ENCODE measurements around the gene INHBB. TPM values are rescaled to one million over a fixed set of nuclear protein-coding genes. Genes with fewer than 3 reads are reported as not detected.

INHBB gene
- total and polyA plus RNA-seq, 9 of the 15 experiments (the other 6 are each of a cell fraction or from before 2014, with no cell fraction given), result not detected

DNA sequence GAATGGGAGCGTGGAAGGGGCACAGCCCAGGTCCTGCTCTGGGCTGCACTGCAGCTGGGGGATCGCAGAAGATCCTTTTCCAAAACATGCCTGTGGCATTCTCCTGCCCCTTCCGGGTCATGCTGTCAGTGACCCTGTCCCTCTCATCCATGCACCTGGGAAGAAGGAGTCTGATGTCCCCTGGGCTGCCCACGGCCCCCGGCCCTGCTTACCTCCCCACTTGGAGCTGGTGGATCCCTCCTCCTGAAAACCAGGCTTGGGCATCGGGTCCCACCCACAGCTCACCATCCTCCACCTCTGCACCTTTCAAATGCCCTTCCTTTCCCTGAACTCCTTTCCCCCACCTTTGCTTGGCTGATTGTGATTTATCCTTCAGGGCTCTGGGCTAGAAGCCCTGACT is 11.8 kb downstream of the INHBB start (continued):
- TF ChIP-seq NRF1 (conservative IDR thresholded peaks at IDR 0.05 in 1 of 2, IDR thresholded peaks at IDR 0.05 in 1 of 2) (no peak), RBM14 (IDR thresholded peaks at IDR 0.05; ENCODE audit: borderline replicate concordance, insufficient read depth, low read depth, low read length) (no peak), LEF1 (IDR thresholded peaks at IDR 0.05) (no peak), ZNF639 (CRISPR knock-in tag; conservative IDR thresholded peaks at IDR 0.05 in 1 of 2, IDR thresholded peaks at IDR 0.05 in 1 of 2) (no peak), ZNF274 (IDR thresholded peaks at IDR 0.05; ENCODE audit: borderline replicate concordance, low read depth, low read length) (no peak), KDM2B (CRISPR knock-in tag; IDR thresholded peaks at IDR 0.05) (no peak), ZNF764 (CRISPR knock-in tag; IDR thresholded peaks at IDR 0.05; ENCODE audit: low read depth) (no peak), SPI1 (IDR thresholded peaks at IDR 0.05; ENCODE audit: borderline replicate concordance, low read depth, low read length) (no peak)
- TF ChIP-seq, protein P1, sequence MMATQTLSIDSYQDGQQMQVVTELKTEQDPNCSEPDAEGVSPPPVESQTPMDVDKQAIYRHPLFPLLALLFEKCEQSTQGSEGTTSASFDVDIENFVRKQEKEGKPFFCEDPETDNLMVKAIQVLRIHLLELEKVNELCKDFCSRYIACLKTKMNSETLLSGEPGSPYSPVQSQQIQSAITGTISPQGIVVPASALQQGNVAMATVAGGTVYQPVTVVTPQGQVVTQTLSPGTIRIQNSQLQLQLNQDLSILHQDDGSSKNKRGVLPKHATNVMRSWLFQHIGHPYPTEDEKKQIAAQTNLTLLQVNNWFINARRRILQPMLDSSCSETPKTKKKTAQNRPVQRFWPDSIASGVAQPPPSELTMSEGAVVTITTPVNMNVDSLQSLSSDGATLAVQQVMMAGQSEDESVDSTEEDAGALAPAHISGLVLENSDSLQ (IDR thresholded peaks at IDR 0.05), result no peak

Measured in K562 (cell line).